ENCODE results near the gene GRID2.
"Not testable (repeated sequence)": the region's sequence is repeated elsewhere in the genome, so short reads cannot be mapped to it uniquely, and the experiment has no call there.

GRID2 gene

GRCh38 chr4:93348896-93349295 is 1045.1 kb downstream of the GRID2 start:
- DNase-seq: no peak

GRCh38 chr4:93351846-93352245 is 1048.1 kb downstream of the GRID2 start:
- no peak for DNase-seq

- no peak for DNase-seq
Observed at GRCh38 chr4:93355411-93355810, 1051.6 kb downstream of the GRID2 start.

GRCh38 chr4:93359586-93359985 is 1055.8 kb downstream of the GRID2 start:
- no peak for DNase-seq

- not testable (repeated sequence) for DNase-seq
Observed at GRCh38 chr4:93366169-93366755, 1062.5 kb downstream of the GRID2 start.

- no peak for DNase-seq
Observed at GRCh38 chr4:93368968-93369367, 1065.2 kb downstream of the GRID2 start.

- no peak for DNase-seq
Observed at GRCh38 chr4:93370256-93370655, 1066.5 kb downstream of the GRID2 start.

- no peak for DNase-seq
Observed at GRCh38 chr4:93373893-93374860, 1070.4 kb downstream of the GRID2 start.

GRCh38 chr4:93384241-93384640 is 1080.5 kb downstream of the GRID2 start:
- DNase-seq: no peak

GRCh38 chr4:93384887-93385286 is 1081.1 kb downstream of the GRID2 start:
- no peak for DNase-seq

GRCh38 chr4:93394545-93395081 is 1090.8 kb downstream of the GRID2 start:
- DNase-seq: no peak

- no peak for DNase-seq
Observed at GRCh38 chr4:93396272-93396671, 1092.5 kb downstream of the GRID2 start.

GRCh38 chr4:93403571-93403970 is 1099.8 kb downstream of the GRID2 start:
- no peak for DNase-seq

GRCh38 chr4:93407493-93408275 is 1103.9 kb downstream of the GRID2 start:
- DNase-seq: no peak

GRCh38 chr4:93409035-93409434 is 1105.3 kb downstream of the GRID2 start:
- no peak for DNase-seq

- DNase-seq: no peak
Observed at GRCh38 chr4:93414041-93414550, 1110.3 kb downstream of the GRID2 start.

- DNase-seq: no peak
Observed at GRCh38 chr4:93416344-93417128, 1112.8 kb downstream of the GRID2 start.

GRCh38 chr4:93431371-93431770 is 1127.6 kb downstream of the GRID2 start:
- no peak for DNase-seq

GRCh38 chr4:93433840-93434239 is 1130.1 kb downstream of the GRID2 start:
- DNase-seq: no peak

GRCh38 chr4:93436000-93436626 is 1132.3 kb downstream of the GRID2 start:
- no peak for DNase-seq

GRCh38 chr4:93437991-93438390 is 1134.2 kb downstream of the GRID2 start:
- DNase-seq: no peak

GRCh38 chr4:93444860-93445259 is 1141.1 kb downstream of the GRID2 start:
- DNase-seq: no peak
